HepG2 (cell line): ENCODE measurements around the gene MTSS2. TPM values are rescaled to one million over a fixed set of nuclear protein-coding genes. Genes with fewer than 3 reads are reported as not detected.

Experiments used
- ADNP ChIP-seq: sonication (generic); formaldehyde crosslinking; IDR thresholded peaks from 2 replicates; pipeline ENCODE4 v1.4.0; 2020; ENCODE audit warnings: missing genetic modification reagents
- CREM ChIP-seq, 2 experiments: sonication (generic) in 1 of 2; formaldehyde crosslinking in 1 of 2; IDR thresholded peaks; 2 replicates each; pipeline versions ENCODE4 v1.4.0 to v1.6.1; 2016 to 2020; ENCODE audit warnings: antibody characterized with exemption in 1 of 2, mild to moderate bottlenecking in 1 of 2, missing genetic modification reagents in 1 of 2
- EP300 ChIP-seq, 3 experiments: sonication (generic) in 1 of 3; formaldehyde crosslinking in 1 of 3; IDR thresholded peaks; 2 replicates each; pipeline versions ENCODE4 v1.5.1 to v1.6.1; 2011 to 2020; ENCODE audit warnings: low read depth in 2 of 3, low read length in 2 of 3, borderline replicate concordance in 1 of 3, improper control_type of control experiment in 1 of 3, mild to moderate bottlenecking in 1 of 3, missing genetic modification reagents in 1 of 3, moderate library complexity in 1 of 3
- HMG20B ChIP-seq: conservative IDR thresholded peaks from 2 replicates; pipeline ENCODE4 v1.6.1; 2016; ENCODE audit warnings: missing genetic modification reagents, missing compliant biosample characterization
- IRF2 ChIP-seq: IDR thresholded peaks from 2 replicates; pipeline ENCODE4 v1.6.1; 2018; ENCODE audit warnings: missing genetic modification reagents, missing compliant biosample characterization
- KDM5B ChIP-seq: sonication (generic); formaldehyde crosslinking; IDR thresholded peaks from 2 replicates; pipeline ENCODE4 v1.4.0; 2020; ENCODE audit warnings: missing genetic modification reagents, mild to moderate bottlenecking, borderline replicate concordance
- POGK ChIP-seq: sonication (generic); formaldehyde crosslinking; conservative IDR thresholded peaks from 2 replicates; pipeline ENCODE4 v1.8.0; 2022; ENCODE audit warnings: mild to moderate bottlenecking, moderate library complexity, missing genetic modification reagents
- POLR2AphosphoS5 ChIP-seq: IDR thresholded peaks from 2 replicates; pipeline ENCODE4 v1.6.1; 2012; ENCODE audit warnings: low read depth, low read length
- PREB ChIP-seq: sonication (generic); formaldehyde crosslinking; IDR thresholded peaks from 2 replicates; pipeline ENCODE4 v1.4.0; 2020; ENCODE audit warnings: missing genetic modification reagents
- REPIN1 ChIP-seq: sonication (generic); formaldehyde crosslinking; IDR thresholded peaks from 2 replicates; pipeline ENCODE4 v1.8.0; 2022; ENCODE audit warnings: missing genetic modification reagents, low read depth, mild to moderate bottlenecking, borderline replicate concordance
- SMAD3 ChIP-seq: sonication (generic); formaldehyde crosslinking; IDR thresholded peaks from 2 replicates; pipeline ENCODE4 v1.4.0; 2020; ENCODE audit warnings: missing genetic modification reagents
- TBX3 ChIP-seq: fragments of 450-650 bp; IDR thresholded peaks from 2 replicates; pipeline ENCODE4 v1.6.1; 2017; ENCODE audit warnings: antibody characterized with exemption, mild to moderate bottlenecking, inconsistent platforms, borderline replicate concordance
- ZBTB10 ChIP-seq: sonication (generic); formaldehyde crosslinking; IDR thresholded peaks from 2 replicates; pipeline ENCODE4 v1.4.0; 2020; ENCODE audit warnings: missing genetic modification reagents, borderline replicate concordance
- ZBTB3 ChIP-seq: sonication (generic); formaldehyde crosslinking; IDR thresholded peaks from 2 replicates; pipeline ENCODE4 v1.4.0; 2020; ENCODE audit warnings: low read depth, mild to moderate bottlenecking, moderate library complexity, missing genetic modification reagents, borderline replicate concordance
- ZBTB38 ChIP-seq: sonication (generic); formaldehyde crosslinking; IDR thresholded peaks from 2 replicates; pipeline ENCODE4 v1.5.1; 2020; ENCODE audit warnings: mild to moderate bottlenecking, missing genetic modification reagents
- ZC3H4 ChIP-seq: sonication (generic); formaldehyde crosslinking; IDR thresholded peaks from 2 replicates; pipeline ENCODE4 v1.4.0; 2020; ENCODE audit warnings: missing genetic modification reagents, borderline replicate concordance
- ZNF207 ChIP-seq: fragments of 450-650 bp; IDR thresholded peaks from 2 replicates; pipeline ENCODE4 v1.6.1; 2016; ENCODE audit warnings: antibody characterized with exemption, borderline replicate concordance
- ZNF333 ChIP-seq: sonication (generic); formaldehyde crosslinking; IDR thresholded peaks from 2 replicates; pipeline ENCODE4 v1.4.0; 2020; ENCODE audit warnings: mild to moderate bottlenecking, missing genetic modification reagents, borderline replicate concordance
- ZNF558 ChIP-seq: sonication (generic); formaldehyde crosslinking; IDR thresholded peaks from 2 replicates; pipeline ENCODE4 v1.9.0; 2022; ENCODE audit warnings: mild to moderate bottlenecking, missing genetic modification reagents, borderline replicate concordance
- ZNF589 ChIP-seq: sonication (generic); formaldehyde crosslinking; conservative IDR thresholded peaks from 2 replicates; pipeline ENCODE4 v1.8.0; 2022; ENCODE audit warnings: mild to moderate bottlenecking, moderate library complexity, missing genetic modification reagents
- ZNF644 ChIP-seq: IDR thresholded peaks from 2 replicates; pipeline ENCODE4 v1.6.1; 2016; ENCODE audit warnings: low read depth
- ZNF766 ChIP-seq: sonication (generic); formaldehyde crosslinking; IDR thresholded peaks from 2 replicates; pipeline ENCODE4 v1.5.0; 2020; ENCODE audit warnings: missing genetic modification reagents, borderline replicate concordance
- ZSCAN12 ChIP-seq: sonication (generic); formaldehyde crosslinking; IDR thresholded peaks from 2 replicates; pipeline ENCODE4 v1.9.0; 2021; ENCODE audit warnings: mild to moderate bottlenecking, missing genetic modification reagents
- polyA plus RNA-seq, 8 experiments: library from polyadenylated mRNA; depleted of rRNA in 3 of 8; stranded (reverse) in 7 of 8; unstranded in 1 of 8; fragments of >200 nt; fragmentation: Illumina TruSeq in 4 of 8; extraction: Trizol in 4 of 8; gene quantifications; 2 replicates each; pipeline versions ENCODE4 v1.2.1 to v1.2.3, GENCODE V29; 2011 to 2016; ENCODE audit warnings: low read depth in 4 of 8, missing spikeins in 1 of 8, mixed read lengths in 1 of 8; ENCODE audit not compliant: insufficient read depth in 1 of 8
- total RNA-seq, 5 experiments: library from RNA; depleted of rRNA; stranded (reverse); fragments of >200 nt; fragmentation: Illumina TruSeq; extraction: Trizol; gene quantifications; 2 replicates each; pipeline ENCODE4 v1.2.3, GENCODE V29; 2016; ENCODE audit warnings: low read depth in 1 of 5

Gene MTSS2
- total and polyA plus RNA-seq, 2 of the 13 experiments (the other 11 are each of a cell fraction or from before 2014, with no cell fraction given), result 132 to 242 TPM

GRCh38 chr16:70725024-70725911, 39.4 kb upstream of the MTSS2 start (continued):
- TF ChIP-seq ZNF207, result no peak
- peak; percentile 65; the same call in 1 of the 2 replicates for TF ChIP-seq ZNF644
- no peak for TF ChIP-seq ZBTB10 (CRISPR knock-in tag)
- TF ChIP-seq ZBTB38 (CRISPR knock-in tag), result peak; percentile 61
- TF ChIP-seq ZSCAN12 (CRISPR knock-in tag), result 0 out of 2 replicates have a peak, but pooled peaks have one; percentile 79
- 0 out of 2 replicates have a peak, but pooled peaks have one; percentile 75 for TF ChIP-seq PREB (CRISPR knock-in tag)
- peak; percentile 80 for TF ChIP-seq POLR2AphosphoS5
- TF ChIP-seq ZNF589 (CRISPR knock-in tag), result peak; percentile 89
- TF ChIP-seq POGK, result peak; percentile 97
- no peak for TF ChIP-seq ADNP (CRISPR knock-in tag)
- TF ChIP-seq ZNF766 (CRISPR knock-in tag), result peak; percentile 81; the same call in 1 of the 2 replicates
- TF ChIP-seq EP300 (IDR thresholded peaks at IDR 0.05; ENCODE audit: low read depth in 2 of 2, low read length in 2 of 2), result peak; percentile 92 to 93
- TF ChIP-seq EP300 (CRISPR knock-in tag; IDR thresholded peaks at IDR 0.05; ENCODE audit: borderline replicate concordance), result peak; percentile 78
- TF ChIP-seq ZBTB3 (CRISPR knock-in tag), result peak; percentile 78; the same call in 1 of the 2 replicates
- peak; percentile 59 for TF ChIP-seq CREM (IDR thresholded peaks at IDR 0.05)
- no peak for TF ChIP-seq CREM (CRISPR knock-in tag; IDR thresholded peaks at IDR 0.05)
- peak; percentile 32 for TF ChIP-seq IRF2 (CRISPR knock-in tag)
- no peak; the same call in 1 of the 2 replicates for TF ChIP-seq ZNF558 (CRISPR knock-in tag)
- peak; percentile 88 for TF ChIP-seq TBX3
- no peak for TF ChIP-seq ZNF333 (CRISPR knock-in tag)
- peak; percentile 94 for TF ChIP-seq HMG20B (CRISPR knock-in tag)
- peak; percentile 89 for TF ChIP-seq REPIN1
- TF ChIP-seq SMAD3 (CRISPR knock-in tag), result peak; percentile 84; the same call in 1 of the 2 replicates
- peak; percentile 85 for TF ChIP-seq ZC3H4 (CRISPR knock-in tag)
- TF ChIP-seq KDM5B (CRISPR knock-in tag), result peak; percentile 63; the same call in 1 of the 2 replicates
